Activated CD4-positive, alpha-beta T cell treated with anti-CD3 and anti-CD28 coated beads for 48 hours (primary cell): ENCODE measurements around the gene LRRC19.

ENCODE experiments used
- DNase-seq: peaks from one replicate; pipeline ENCODE4 v3.0.0-alpha.2; 2020

Gene LRRC19

GRCh38 chr9:26955921-26956859 lies 49.3 kb downstream of the LRRC19 start, which contains the start of gene IFT74:
Gene IFT74 (plus strand): TSS chr9:26956412. CDS start chr9:26961968, 5,556 bp downstream.
- peak; percentile 96 for DNase-seq

GRCh38 chr9:26955222-26955903 lies 50.1 kb downstream of the LRRC19 start:
- no peak for DNase-seq

GRCh38 chr9:26954050-26954508 lies 51.4 kb downstream of the LRRC19 start:
- no peak for DNase-seq

GRCh38 chr9:26951794-26952193 lies 53.7 kb downstream of the LRRC19 start:
- DNase-seq = no peak

GRCh38 chr9:26950521-26950920 lies 55.0 kb downstream of the LRRC19 start:
- no peak for DNase-seq

GRCh38 chr9:26949637-26950069 lies 55.8 kb downstream of the LRRC19 start:
- DNase-seq = no peak

- DNase-seq = peak; percentile 69
Observed at GRCh38 chr9:26947736-26948135, 57.7 kb downstream of the LRRC19 start.

- peak; percentile 89 for DNase-seq
Observed at GRCh38 chr9:26946753-26947727, 58.4 kb downstream of the LRRC19 start, which contains the start of gene PLAA. Gene PLAA (minus strand): TSS chr9:26947242. CDS start chr9:26947045, 197 bp downstream.

GRCh38 chr9:26945591-26945990 lies 59.9 kb downstream of the LRRC19 start:
- DNase-seq = no peak
